SK-N-MC (cell line): ENCODE results near the gene AQP9.
A peak's percentile ranks its signal among the peaks of the same experiment; 100 is the strongest.
"Not testable (repeated sequence)": the region's sequence is repeated elsewhere in the genome, so short reads cannot be mapped to it uniquely, and the experiment has no call there.

Experiments used
- DNase-seq: peaks from one replicate; pipeline ENCODE4 v3.0.0-alpha.2; 2011; ENCODE audit warnings: low read depth, low spot score
- H3K27ac ChIP-seq: fragments of 200-600 bp; sonication (generic); 2 replicates; pipeline ENCODE4 v1.5.1; 2016; ENCODE audit warnings: mixed run types
- H3K36me3 ChIP-seq: fragments of 200-600 bp; sonication (generic); 2 replicates; pipeline ENCODE4 v1.6.1; 2017; ENCODE audit warnings: antibody characterized with exemption, low read length, mixed read lengths; ENCODE audit not compliant: insufficient read depth
- H3K4me3 ChIP-seq: fragments of 200-600 bp; sonication (generic); 2 replicates; pipeline ENCODE4 v1.5.1; 2016
- H3K9ac ChIP-seq: fragments of 200-600 bp; sonication (generic); 2 replicates; pipeline ENCODE4 v1.8.0; 2017; ENCODE audit warnings: mixed run types, mixed read lengths; ENCODE audit not compliant: insufficient read length
- H3K9me3 ChIP-seq: fragments of 200-600 bp; sonication (generic); 2 replicates; pipeline ENCODE4 v1.6.1; 2017; ENCODE audit warnings: low read depth, mild to moderate bottlenecking, antibody characterized with exemption, low read length, moderate library complexity, mixed read lengths
- EZH2 ChIP-seq: fragments of 200-600 bp; sonication (generic); IDR thresholded peaks from one replicate; pipeline ENCODE4 v1.6.1; 2017; ENCODE audit warnings: antibody characterized with exemption
- FOXP2 ChIP-seq: optimal IDR thresholded peaks from 2 replicates; pipeline ENCODE3; 2011; ENCODE audit warnings: mild to moderate bottlenecking, moderate library complexity; ENCODE audit not compliant: insufficient read depth; ENCODE audit errors: extremely low read length, control extremely low read depth
- POLR2AphosphoS5 ChIP-seq: IDR thresholded peaks from 2 replicates; pipeline ENCODE4 v1.6.1; 2012; ENCODE audit warnings: mild to moderate bottlenecking, low read depth, low read length, borderline replicate concordance

The AQP9 gene

GRCh38 chr15:58206151-58206550, 68.0 kb downstream of the AQP9 start:
- Histone ChIP-seq H3K36me3 (no peaks in the 10 kb centered on the region), H3K27ac (no peak overlapping the region), H3K9me3 (no peaks in the 10 kb centered on the region), H3K9ac (no peak overlapping the region), H3K4me3 (no peak overlapping the region)
- no peak for TF ChIP-seq POLR2AphosphoS5
- TF ChIP-seq FOXP2 = no peak
- no peak for TF ChIP-seq EZH2
- DNase-seq = no peak

- not testable (repeated sequence) for H3K9me3 ChIP-seq, H3K36me3 ChIP-seq, DNase-seq, H3K9ac ChIP-seq, H3K27ac ChIP-seq, H3K4me3 ChIP-seq
Measured at GRCh38 chr15:58208217-58208616, 70.0 kb downstream of the AQP9 start.

GRCh38 chr15:58209007-58209481, 70.9 kb downstream of the AQP9 start:
- not testable (repeated sequence) for H3K4me3 ChIP-seq, DNase-seq, H3K9me3 ChIP-seq, H3K36me3 ChIP-seq, H3K9ac ChIP-seq, H3K27ac ChIP-seq

GRCh38 chr15:58210031-58210430, 71.8 kb downstream of the AQP9 start:
- H3K4me3 ChIP-seq, H3K9ac ChIP-seq, H3K36me3 ChIP-seq, H3K27ac ChIP-seq, H3K9me3 ChIP-seq, DNase-seq: not testable (repeated sequence)

GRCh38 chr15:58212909-58213526, 74.8 kb downstream of the AQP9 start:
- Histone ChIP-seq H3K36me3 (no peaks in the 10 kb centered on the region), H3K9me3 (no peaks in the 10 kb centered on the region), H3K9ac (no peak overlapping the region), H3K4me3 (no peak overlapping the region), H3K27ac (no peak overlapping the region)
- TF ChIP-seq FOXP2 (no peak), EZH2 (no peak), POLR2AphosphoS5 (no peak)
- DNase-seq = no peak

DNA sequence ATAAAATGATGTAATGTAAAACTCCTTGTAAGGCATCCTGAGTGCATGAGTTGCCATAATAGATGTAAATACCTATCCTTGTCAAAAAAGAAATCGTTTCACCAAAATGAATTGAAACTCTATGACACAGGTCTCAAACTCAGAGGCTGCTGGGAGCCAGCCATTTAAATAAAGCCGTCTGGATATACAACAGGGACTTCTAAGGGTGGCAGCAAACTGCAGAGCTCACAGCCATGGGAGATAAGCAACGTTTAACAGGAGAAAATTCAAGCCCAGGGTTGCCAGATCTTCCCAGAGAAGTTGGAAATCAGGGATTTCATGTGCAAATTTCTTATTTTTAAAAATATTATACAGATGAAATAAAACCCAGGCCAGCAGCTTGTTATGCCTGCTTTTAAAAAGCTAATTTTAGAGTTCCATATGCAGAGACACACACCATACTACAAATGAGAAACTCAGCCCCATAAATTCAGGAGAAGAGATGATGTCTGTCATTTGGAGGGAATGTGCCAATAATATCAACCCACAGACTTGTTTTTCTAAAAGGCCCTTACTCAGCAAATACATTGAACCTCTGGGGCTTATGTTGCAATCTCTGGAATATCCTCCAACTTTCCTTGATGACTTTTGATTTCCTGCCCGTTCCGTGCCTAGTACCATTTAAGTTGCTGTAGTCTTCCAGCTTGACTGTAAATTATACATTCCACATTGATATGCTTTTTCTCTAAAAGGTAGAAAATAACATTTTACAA, 75.6 kb downstream of the AQP9 start:
- no peak overlapping the region for H3K4me3 ChIP-seq
- DNase-seq = no peak
- peak overlapping the region; percentile 26; the same call in 1 of the 2 replicates for H3K27ac ChIP-seq
- H3K9me3 ChIP-seq = no peaks in the 10 kb centered on the region
- H3K36me3 ChIP-seq = no peaks in the 10 kb centered on the region
- no peak overlapping the region for H3K9ac ChIP-seq
- TF ChIP-seq FOXP2 (no peak), EZH2 (no peak), POLR2AphosphoS5 (no peak)

- no peak overlapping the region for H3K27ac ChIP-seq
- no peaks in the 10 kb centered on the region for H3K9me3 ChIP-seq
- no peak for TF ChIP-seq FOXP2
- TF ChIP-seq EZH2 = no peak
- TF ChIP-seq POLR2AphosphoS5 = no peak
- no peaks in the 10 kb centered on the region for H3K36me3 ChIP-seq
- DNase-seq = no peak
- H3K9ac ChIP-seq = no peak overlapping the region
- no peak overlapping the region for H3K4me3 ChIP-seq
Measured at GRCh38 chr15:58214591-58215340, 76.6 kb downstream of the AQP9 start.

DNA sequence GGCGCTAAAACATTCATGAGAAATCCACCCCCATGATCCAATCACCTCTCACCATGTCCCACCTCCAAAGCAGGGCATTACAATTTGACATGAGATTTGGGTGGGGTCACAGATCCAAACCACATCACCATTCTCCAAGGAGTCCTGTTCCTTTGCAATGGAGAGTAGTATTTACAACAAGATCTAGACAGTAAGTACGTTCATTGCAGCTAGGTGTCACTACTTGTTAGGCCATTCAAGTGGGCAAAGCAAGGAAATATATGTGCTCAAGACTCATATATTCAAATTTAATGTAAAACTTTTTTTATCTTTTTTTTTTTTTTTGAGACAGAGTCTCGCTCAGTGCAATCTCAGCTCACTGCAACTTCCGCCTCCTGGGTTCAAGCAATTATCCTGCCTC, 79.3 kb downstream of the AQP9 start:
- TF ChIP-seq EZH2 = no peak
- TF ChIP-seq FOXP2 = no peak
- no peak for TF ChIP-seq POLR2AphosphoS5
- no peaks in the 10 kb centered on the region for H3K36me3 ChIP-seq
- no peak overlapping the region for H3K9ac ChIP-seq
- DNase-seq = no peak
- no peak overlapping the region for H3K4me3 ChIP-seq
- H3K27ac ChIP-seq = no peak overlapping the region
- H3K9me3 ChIP-seq = no peaks in the 10 kb centered on the region

GRCh38 chr15:58221591-58222241, 83.5 kb downstream of the AQP9 start:
- DNase-seq = no peak
- Histone ChIP-seq H3K36me3 (no peaks in the 10 kb centered on the region), H3K9me3 (no peaks in the 10 kb centered on the region), H3K27ac (no peak overlapping the region), H3K9ac (no peak overlapping the region), H3K4me3 (no peak overlapping the region)
- TF ChIP-seq FOXP2 = no peak
- TF ChIP-seq POLR2AphosphoS5 = no peak
- no peak for TF ChIP-seq EZH2
